HG02852 (cell line): Measurements from ENCODE around the gene RYR2.

ENCODE experiments used
- ATAC-seq: cut with Tn5 transposase; IDR thresholded peaks from one replicate; pipeline ENCODE4 v1.9.1; 2021; ENCODE audit warnings: mild to moderate bottlenecking, moderate library complexity; ENCODE audit not compliant: unreplicated experiment

RYR2 gene

DNA sequence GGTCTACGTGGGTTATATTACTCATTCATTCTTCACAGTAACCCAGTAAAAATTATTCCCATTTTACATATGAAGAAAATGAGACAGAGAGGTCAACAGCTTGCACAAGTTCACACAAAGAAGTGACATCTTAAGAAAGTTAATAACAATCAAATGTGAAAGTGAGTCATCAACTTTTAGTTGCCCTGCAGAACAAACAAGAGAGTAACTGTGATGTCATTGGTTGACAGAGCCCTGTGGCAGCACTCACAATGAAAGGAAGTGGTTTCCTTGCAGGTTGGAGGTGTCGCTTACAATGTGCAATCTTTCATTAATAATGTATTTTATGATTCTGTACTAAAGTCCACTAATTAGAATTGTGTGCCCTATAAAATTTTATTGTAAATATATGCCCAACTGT, 369.6 kb downstream of the RYR2 start:
- ATAC-seq, result no peak

DNA sequence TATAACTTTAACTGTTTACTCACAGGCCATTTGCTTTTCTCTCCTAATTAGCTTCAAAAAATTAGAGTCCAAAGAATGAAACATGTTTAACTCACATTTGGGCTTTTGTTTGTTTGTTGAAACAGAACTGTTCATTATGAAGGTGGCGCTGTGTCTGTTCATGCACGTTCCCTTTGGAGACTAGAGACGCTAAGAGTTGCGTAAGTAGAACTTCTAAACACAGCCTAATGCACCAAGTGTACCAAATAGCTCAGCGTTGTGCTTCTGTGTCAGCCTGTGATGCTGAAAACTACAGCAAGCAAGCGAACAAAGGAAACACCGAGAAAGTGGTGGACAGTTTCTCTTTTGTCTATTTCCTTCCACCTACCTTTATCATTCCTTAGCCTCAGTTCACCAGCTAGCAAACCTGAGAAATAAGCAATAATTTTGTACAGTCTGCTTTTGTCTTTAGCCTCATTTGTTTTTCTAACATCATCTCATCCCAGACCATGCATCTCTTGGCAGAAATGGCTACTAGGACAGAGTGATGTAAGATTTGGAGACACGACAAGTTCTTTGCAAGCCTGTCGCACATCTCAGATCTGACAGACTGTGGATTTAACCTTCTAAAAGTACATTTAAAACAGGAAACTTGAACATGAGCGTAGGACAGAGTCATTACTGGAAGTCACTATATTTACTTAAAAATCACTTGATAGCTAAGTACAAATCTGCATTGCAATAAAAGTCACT, 375.1 kb downstream of the RYR2 start:
- ATAC-seq, result no peak

DNA sequence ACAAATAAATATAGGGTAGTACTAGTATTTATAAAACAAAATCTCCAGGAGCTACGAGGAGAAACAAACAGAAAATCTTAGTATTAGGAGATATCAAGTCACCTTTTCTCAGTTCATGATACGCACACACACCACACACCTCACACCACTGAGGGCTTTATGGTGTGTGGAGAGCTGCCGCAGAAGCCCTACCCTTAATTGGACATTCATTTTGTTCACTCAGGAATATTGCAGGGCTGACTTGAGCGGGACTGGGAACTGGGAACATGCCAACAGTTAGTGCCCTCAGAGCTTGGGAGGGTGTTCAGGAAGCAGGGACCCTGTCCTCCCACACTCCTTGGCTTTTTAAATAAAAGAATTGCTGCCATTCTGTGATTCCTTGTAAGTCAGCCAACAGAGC, 386.8 kb downstream of the RYR2 start:
- no peak for ATAC-seq

DNA sequence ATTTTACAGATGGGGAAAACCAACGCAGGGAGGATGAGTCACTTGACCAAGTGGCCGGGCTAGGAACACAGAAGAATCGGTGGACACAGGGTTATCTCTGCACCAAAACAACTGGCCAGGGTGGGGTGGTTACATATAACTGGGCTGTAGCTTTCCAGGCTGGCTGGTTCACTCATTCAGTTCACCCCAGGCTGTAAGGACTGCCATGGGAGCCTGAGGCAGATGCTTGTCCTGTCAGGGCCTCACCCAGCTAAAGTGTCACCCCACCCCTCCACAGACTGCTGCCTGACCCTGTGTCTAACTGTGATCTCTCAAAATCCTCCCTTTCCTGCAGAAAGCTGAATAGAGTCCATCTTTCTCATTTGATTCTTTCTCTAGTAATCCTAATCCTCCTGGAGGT, 387.3 kb downstream of the RYR2 start:
- ATAC-seq, result no peak

DNA sequence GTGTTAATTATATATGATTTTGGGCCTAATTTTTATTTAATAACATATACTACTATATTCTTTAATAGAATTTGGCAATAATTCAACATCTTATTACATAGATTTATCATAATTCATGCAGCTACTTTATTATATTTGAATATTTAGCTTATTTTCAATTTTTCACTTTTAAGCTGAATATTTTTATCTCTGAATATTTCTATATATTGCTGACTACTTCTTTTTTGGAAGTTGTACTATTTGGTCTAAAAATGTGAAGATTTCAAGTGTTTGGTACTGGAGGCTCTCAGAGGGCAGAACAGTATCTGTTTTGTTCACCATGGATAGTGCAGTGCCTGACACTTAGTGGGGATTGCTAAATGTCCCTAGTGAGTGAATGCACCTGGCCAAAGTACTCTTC, 389.5 kb downstream of the RYR2 start:
- no peak for ATAC-seq

DNA sequence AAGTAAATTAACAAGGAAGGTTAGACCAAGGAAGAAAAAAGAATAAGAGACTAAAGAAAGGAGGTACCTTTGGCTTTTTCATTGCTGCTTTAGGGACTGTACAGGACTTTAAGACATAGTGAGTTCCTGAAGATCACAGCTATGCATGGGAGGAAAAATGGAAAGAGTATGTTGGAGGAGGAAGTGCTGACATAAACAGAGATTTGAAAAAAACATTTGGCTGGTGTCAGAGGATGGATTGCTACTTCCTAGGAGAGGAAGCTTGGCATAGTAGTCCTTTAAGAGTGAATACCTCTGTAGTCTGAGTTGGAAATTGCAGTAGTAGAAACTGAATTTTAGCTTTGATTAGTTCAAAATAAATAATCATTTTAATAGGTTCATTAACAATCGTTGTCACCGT, 398.4 kb downstream of the RYR2 start:
- ATAC-seq, result no peak

DNA sequence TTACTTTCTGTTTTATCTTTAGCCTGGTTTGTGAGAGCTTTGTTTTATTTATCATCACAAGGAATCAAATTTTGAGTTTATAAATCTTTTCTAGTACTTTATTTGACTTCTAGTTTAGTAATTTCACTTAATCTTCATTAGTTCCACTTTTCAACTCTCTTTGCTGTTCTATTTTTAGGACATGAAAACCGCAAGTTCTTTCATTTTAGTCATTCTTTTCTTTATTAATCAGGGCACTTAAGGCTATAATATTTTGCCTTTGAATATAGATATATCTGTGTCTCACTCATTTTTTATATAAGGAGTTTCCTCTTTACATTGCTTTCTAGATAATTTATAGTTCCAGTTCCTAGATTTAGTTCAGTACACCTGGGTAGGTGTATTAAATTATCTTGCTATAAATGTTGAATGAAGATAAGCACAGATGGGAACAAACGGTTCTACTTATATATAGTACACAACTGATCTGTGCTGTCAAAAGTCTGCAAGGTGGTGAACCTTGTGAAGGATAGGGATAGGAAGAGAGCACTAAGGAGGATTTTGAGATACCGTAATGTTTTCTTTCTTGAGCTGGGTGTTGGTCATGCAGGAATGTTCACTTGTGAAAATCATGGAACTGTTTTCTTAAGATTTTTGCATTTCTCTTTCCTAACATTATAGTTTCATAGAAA, 402.3 kb downstream of the RYR2 start:
- ATAC-seq, result no peak

DNA sequence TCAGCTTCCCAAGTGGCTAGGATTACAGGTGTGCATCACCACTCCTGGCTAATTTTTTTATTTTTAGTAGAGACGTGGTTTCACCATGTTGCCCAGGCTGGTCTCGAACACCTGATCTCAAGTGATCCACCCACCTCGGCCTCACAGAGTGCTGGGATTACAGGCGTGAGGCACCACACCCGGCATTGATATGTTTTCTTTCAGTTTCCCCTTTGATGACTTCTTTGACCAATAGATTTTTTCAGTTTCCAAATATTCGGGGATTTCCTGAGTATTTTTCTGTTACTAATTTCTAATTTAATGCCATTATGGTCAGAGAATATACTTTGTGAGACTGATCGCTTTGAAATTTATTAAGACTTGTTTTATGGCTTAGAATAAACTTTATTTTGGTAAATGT, 406.1 kb downstream of the RYR2 start:
- no peak for ATAC-seq

DNA sequence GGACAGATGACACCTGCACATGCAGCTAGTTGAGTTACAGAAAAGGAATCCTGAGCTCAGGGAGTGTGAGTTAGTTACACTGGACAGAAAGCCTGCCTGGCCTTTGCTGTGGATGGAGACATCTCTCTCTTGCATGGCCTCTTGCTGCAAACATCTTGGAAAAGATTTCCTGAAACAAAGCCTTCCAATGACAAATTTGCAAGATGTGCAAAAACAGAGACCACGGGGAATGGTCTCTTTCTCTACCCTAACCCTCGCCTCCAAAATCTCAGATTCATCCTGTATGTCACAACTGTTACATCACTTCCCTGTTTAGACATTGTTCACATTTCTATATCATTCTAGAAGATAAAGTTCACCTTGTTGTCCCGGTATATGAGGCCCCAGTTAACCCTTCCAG, 415.6 kb downstream of the RYR2 start:
- ATAC-seq, result no peak

DNA sequence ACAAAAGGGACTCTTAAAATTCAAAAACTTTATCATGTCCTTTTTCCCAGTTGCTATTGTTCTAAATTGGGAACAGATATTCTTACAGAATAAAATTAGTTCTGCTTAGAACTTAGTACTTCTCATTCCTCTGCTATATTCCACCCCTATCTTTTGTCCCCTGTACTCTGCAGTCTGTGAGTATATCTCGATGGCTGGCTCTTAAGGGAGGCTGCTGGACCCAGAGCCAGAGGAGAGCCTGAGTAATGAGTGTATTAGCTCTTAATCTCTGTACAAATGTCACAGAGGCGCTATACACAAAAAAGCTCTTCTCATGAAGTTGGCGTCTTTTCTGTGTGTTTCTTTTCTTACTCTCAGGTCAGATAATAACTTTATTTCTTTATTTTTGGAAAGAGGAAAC, 425.3 kb downstream of the RYR2 start:
- ATAC-seq, result no peak

DNA sequence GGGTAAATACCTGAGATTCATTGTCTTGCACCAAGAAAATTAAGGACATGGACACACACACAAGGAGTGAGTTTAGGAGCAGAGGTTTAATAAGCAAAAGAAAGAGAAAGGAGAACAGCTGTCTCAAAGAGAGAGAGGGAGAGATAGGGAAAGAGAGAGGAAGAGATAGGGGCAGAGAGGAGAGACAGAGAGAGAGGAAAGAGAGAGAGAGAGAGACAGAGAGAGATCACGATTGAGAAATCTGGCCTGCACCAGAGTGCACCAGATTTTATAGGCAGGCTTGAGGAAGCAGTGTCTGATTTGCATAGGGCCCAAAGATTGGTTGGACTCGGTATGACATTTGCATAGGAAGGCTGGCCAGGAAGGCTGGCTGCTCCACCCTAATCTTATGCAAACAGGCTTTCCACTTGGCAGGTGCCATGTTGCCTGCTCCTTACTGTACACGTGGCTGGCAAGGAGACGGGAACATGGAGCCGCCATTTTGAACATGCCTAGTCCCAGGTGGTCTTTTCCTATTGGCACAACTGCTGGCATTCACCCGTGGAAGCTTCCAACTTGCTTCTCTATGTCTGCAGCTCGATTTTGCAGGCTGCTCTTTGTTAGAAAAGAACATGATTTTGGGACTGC, 428.8 kb downstream of the RYR2 start:
- no peak for ATAC-seq

DNA sequence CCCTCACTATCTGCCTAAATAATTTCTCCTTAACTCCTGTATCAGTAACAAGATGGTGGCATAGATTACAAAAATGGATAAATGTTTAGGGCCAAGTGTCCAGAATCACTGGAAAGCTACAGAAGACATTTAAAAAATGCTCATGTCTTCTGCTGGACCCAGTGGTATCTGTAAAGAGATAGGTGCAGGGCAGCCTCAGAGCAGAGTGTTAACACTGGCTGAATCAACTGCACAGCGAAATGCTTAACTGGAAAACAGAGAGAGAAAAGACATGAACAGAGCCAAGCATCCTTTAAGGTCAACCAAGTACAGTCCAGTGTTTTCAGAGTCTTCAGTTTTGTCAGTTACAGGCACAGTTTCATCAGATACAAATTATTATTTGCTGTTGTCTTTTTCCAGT, 429.4 kb downstream of the RYR2 start:
- ATAC-seq, result no peak

DNA sequence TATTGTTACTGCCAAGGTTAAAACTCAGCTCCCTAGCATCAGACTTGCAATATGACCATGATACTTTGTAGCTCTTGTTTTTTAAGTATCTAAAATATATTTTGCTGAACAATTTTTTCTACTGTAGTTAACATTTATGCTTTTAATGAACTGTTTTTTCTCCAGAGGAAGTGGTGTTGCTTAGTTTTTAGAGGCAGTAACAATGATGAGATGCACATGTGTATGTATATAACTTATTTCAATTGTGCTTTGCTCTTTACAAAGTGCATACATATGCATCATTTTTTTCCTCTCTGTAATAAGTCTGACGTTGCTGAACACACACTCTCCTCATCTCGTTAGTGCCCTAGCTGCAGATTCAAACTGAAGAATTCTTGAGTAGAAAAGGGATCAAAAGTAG, 430.0 kb downstream of the RYR2 start:
- no peak for ATAC-seq

DNA sequence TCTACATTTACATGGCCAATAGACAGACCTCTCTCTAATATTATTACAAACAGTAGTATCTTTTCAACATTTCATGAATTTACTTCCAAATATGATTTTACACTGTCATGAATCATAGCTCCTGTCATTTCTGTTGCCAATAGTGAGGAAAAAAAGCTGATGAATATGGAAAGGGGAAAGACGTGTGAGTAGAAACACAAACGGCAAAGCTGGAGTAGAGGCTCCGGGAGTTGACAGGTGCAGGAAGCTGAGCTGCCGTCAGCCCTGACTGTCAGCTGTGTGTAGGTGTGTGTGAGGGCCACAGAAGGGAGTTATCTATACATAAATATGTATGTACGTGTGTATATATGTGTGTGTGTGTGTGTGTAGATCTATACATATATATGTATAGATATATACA, 431.9 kb downstream of the RYR2 start:
- ATAC-seq, result no peak

DNA sequence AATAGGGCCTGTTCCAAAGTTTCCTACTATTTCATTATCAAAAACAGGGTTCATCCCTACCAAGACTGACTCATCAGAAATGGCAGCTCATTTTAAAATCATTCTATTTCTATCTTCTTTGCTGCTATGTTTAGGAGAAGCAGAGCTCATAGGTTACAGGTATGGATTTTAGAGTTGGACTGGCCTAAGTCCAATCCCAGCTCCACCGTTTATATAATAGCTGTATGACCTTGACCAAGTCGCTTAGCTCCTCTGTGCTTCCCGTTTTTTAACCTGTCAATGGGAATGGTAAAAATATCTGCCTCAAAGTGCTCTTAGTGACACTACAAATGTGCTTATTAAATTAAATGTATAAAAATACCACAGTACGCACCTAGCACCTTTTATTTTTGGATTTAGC, 436.1 kb downstream of the RYR2 start:
- no peak for ATAC-seq

DNA sequence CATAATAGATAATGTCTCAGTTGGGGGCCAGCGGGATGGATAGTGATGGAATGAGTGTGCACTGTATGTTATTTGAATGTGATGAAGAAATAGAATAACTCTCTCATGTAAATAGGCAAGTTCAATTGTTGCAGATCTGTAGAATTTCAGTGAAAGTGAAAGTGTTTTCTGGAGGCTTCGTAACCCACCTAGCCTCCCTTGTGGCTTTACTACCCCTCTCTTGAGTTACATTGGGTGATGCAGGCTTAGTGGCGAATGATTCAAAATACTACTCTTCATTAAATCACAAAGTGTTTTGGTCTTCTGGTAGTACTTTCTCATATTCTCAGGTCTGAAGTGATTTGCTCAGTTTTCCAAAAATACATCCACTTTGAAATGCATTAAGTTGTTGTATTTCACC, 436.9 kb downstream of the RYR2 start:
- ATAC-seq, result no peak

DNA sequence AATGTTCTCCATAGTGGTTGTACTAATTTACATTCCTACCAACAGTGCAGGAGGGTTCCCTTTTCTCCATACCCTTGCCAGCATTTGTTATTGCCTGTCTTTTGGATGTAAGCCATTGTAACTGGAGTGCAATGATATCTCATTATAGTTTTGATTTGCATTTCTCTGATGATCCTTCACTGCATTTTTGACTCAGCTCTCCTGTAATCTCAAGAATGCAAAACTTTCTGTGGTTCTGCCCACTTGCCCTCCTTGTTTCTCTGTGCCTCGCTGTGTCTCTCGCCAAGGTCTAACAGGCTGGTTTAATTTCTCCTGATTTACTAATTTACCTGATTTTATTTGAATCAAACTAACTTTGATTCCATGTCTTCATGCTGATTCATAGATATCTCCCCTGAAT, 440.8 kb downstream of the RYR2 start:
- ATAC-seq, result no peak

DNA sequence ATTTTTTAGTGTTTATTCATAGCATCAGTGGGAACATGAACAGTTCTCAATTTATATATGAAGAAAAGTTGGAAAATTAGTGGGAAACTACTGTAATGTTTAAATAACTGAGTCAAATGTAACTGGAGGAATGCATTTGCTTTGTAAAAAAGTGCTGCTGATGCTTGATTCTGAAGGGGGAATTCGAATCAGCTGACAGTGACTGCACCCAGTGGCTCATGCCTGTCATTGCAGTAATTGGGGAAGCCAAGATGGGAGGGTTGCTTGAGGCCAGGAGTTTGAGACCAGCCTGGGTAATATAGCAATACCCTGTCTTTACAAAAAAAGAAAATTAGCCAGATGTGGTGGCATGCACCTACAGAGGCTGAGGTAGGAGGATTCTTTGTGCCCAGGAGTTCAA, 450.4 kb downstream of the RYR2 start:
- no peak for ATAC-seq

DNA sequence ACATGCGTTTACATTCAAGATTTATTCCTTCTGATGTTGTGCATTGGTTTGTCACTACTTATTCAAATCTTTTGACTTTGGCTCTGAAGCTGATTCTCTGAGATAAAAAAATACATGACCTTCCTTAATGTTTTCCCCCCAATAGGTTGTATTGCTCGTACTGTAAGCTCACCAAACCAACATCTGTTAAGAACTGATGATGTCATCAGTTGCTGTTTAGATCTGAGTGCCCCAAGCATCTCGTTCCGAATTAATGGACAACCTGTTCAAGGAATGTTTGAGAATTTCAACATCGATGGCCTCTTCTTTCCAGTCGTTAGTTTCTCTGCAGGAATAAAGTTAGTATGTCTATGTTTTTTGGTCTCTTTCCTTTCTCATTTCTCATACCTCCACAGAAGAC, 458.6 kb downstream of the RYR2 start:
- no peak for ATAC-seq

DNA sequence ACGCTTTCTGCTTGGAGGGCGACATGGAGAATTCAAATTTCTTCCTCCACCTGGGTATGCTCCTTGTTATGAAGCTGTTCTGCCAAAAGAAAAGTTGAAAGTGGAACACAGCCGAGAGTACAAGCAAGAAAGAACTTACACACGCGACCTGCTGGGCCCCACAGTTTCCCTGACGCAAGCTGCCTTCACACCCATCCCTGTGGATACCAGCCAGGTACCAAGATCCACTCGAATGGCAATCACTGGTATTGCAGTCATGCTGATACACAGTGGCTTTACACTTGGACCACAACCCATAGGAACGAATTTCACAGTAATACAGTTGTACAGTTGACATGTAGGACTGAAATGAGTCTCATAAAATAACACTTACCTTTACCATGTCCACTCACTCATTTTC, 461.3 kb downstream of the RYR2 start:
- ATAC-seq, result no peak

DNA sequence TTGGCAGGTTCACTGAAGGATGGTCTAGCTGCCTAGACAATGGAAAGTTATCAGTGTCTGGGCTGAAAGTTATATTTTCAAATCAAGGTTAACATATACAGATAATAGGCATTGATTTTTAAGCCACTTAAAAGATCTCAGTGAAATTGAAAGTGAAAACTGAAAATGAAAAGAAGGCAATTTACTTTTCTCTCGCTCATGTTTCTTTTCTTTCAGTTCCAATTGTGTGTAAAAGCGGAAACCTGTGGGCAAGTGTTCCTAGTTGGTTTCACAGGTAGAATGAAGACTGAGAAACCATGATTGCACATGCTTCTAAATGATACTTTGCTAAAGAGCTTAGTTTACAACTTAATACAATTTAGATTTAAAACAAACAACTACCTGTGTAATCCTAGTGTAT, 465.0 kb downstream of the RYR2 start:
- peak; percentile 91 for ATAC-seq

DNA sequence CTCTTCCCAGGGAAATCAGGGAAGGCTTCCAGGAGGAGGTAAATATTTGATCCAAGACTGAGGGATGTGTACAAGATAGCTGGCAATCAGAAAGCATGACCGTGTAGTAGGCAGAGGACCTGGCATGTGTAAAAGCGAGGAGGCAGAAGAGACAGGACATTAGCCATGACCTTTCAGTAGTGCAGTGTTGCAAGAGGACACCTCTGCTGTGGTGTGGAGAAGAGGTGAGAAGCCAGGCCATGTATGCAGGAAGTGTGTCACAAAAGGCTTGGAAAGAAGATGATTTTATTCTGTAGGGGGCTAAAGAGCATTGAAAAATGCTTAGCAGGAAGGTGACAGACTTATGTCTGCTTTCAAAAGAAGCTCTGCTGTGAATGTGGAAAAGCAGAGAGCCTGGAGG, 467.8 kb downstream of the RYR2 start:
- ATAC-seq, result no peak
